HG02759 (cell line): ENCODE results near the gene ANGPTL8.

Experiments used
- ATAC-seq: cut with Tn5 transposase; IDR thresholded peaks from one replicate; pipeline ENCODE4 v1.9.1; 2021; ENCODE audit warnings: mild to moderate bottlenecking, moderate library complexity; ENCODE audit not compliant: unreplicated experiment

The ANGPTL8 gene

GRCh38 chr19:11239377-11240000 lies at the start of gene ANGPTL8:
TSS of gene ANGPTL8 (plus strand) at chr19:11239619. CDS start at chr19:11239638, 19 bp downstream.
- no peak for ATAC-seq

GRCh38 chr19:11190501-11190900 lies 48.9 kb upstream of the ANGPTL8 start:
- no peak for ATAC-seq

- ATAC-seq: no peak
These were observed 48.1 kb upstream of the ANGPTL8 start for GRCh38 chr19:11191273-11191755.

GRCh38 chr19:11191934-11192333 lies 47.5 kb upstream of the ANGPTL8 start:
- ATAC-seq: no peak

- no peak for ATAC-seq
These were observed 46.2 kb upstream of the ANGPTL8 start for GRCh38 chr19:11192957-11193939.

- ATAC-seq: no peak
These were observed 45.2 kb upstream of the ANGPTL8 start for GRCh38 chr19:11194173-11194572.

- no peak for ATAC-seq
These were observed 44.5 kb upstream of the ANGPTL8 start for GRCh38 chr19:11194656-11195558.

- no peak for ATAC-seq
These were observed 43.7 kb upstream of the ANGPTL8 start for GRCh38 chr19:11195681-11196080.

- no peak for ATAC-seq
These were observed 42.8 kb upstream of the ANGPTL8 start for GRCh38 chr19:11196406-11197287.

GRCh38 chr19:11197291-11198174 lies 41.9 kb upstream of the ANGPTL8 start, which contains the start of gene KANK2:
TSS of gene KANK2 (minus strand) at chr19:11197545. CDS start at chr19:11194511, 3,034 bp downstream.
- ATAC-seq: peak; percentile 82

- no peak for ATAC-seq
These were observed 41.3 kb upstream of the ANGPTL8 start for GRCh38 chr19:11198175-11198534.

GRCh38 chr19:11198769-11199424 lies 40.5 kb upstream of the ANGPTL8 start:
- no peak for ATAC-seq

- no peak for ATAC-seq
These were observed 39.9 kb upstream of the ANGPTL8 start for GRCh38 chr19:11199517-11199916.

GRCh38 chr19:11200015-11200574 lies 39.3 kb upstream of the ANGPTL8 start:
- ATAC-seq: no peak

GRCh38 chr19:11200931-11201330 lies 38.5 kb upstream of the ANGPTL8 start:
- no peak for ATAC-seq

- ATAC-seq: no peak
These were observed 37.6 kb upstream of the ANGPTL8 start for GRCh38 chr19:11201791-11202190.

- ATAC-seq: no peak
These were observed 36.8 kb upstream of the ANGPTL8 start for GRCh38 chr19:11202488-11203193.
